Measurements from ENCODE around the gene C16orf87.

Gene C16orf87

DNA sequence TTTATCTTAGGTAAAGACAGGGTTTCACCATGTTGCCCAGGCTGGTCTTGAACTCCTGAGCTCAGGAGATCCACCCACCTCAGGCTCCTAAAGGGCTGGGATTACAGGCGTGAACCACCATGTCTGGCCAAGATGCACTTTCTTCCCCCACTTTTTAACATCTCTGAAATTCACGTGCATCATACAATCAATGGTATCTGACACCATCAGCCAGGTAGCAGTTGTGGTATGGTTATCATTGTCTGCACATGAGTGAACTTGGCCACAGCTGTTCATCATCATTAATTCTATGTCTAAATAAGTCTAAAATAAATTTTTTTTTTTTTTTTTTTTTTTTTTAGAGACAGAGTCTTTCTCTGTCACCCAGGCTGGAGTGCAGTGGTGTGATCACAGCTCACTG is 48.7 kb downstream of the C16orf87 start:
- H3F3A ChIP-seq (ENCODE audit: low read depth) = no peaks in the 10 kb centered on the region
- H2AFZ ChIP-seq (ENCODE audit: low read length) = no peak overlapping the region
- H3K79me2 ChIP-seq (ENCODE audit: insufficient read depth, low read length) = no peaks in the 10 kb centered on the region
- H3K9me2 ChIP-seq (replicated peaks; ENCODE audit: low read depth, low read length) = no peaks in the 10 kb centered on the region
- H3K9me3 ChIP-seq (ENCODE audit: insufficient read depth, low read depth, low read length) = no peaks in the 10 kb centered on the region; the same call in 1 of the 2 replicates
- no peak overlapping the region for H3K4me3 ChIP-seq (ENCODE audit: low read length, poor library complexity, severe bottlenecking)
- H4K20me1 ChIP-seq (ENCODE audit: insufficient read depth, low read length, poor library complexity, severe bottlenecking) = no peaks in the 10 kb centered on the region
- H3K36me3 ChIP-seq (ENCODE audit: insufficient read depth, low read length) = no peaks in the 10 kb centered on the region
- TF ChIP-seq, protein P1, sequence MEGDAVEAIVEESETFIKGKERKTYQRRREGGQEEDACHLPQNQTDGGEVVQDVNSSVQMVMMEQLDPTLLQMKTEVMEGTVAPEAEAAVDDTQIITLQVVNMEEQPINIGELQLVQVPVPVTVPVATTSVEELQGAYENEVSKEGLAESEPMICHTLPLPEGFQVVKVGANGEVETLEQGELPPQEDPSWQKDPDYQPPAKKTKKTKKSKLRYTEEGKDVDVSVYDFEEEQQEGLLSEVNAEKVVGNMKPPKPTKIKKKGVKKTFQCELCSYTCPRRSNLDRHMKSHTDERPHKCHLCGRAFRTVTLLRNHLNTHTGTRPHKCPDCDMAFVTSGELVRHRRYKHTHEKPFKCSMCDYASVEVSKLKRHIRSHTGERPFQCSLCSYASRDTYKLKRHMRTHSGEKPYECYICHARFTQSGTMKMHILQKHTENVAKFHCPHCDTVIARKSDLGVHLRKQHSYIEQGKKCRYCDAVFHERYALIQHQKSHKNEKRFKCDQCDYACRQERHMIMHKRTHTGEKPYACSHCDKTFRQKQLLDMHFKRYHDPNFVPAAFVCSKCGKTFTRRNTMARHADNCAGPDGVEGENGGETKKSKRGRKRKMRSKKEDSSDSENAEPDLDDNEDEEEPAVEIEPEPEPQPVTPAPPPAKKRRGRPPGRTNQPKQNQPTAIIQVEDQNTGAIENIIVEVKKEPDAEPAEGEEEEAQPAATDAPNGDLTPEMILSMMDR (conservative IDR thresholded peaks at IDR 0.05; ENCODE audit: low read length) = no peak
- no peak for TF ChIP-seq EZH2phosphoT487 (IDR thresholded peaks at IDR 0.05; ENCODE audit: borderline replicate concordance)
- H3K4me2 ChIP-seq (ENCODE audit: low read depth, low read length, poor library complexity, severe bottlenecking) = no peak overlapping the region
- H3K4me1 ChIP-seq (ENCODE audit: insufficient read depth, low read length, poor library complexity, severe bottlenecking) = no peaks in the 10 kb centered on the region
- H3K27me3 ChIP-seq (ENCODE audit: insufficient read depth, low read length, poor library complexity, severe bottlenecking) = no peaks in the 10 kb centered on the region
- H3K9ac ChIP-seq (ENCODE audit: low read depth, low read length, poor library complexity, severe bottlenecking) = no peak overlapping the region

DNA sequence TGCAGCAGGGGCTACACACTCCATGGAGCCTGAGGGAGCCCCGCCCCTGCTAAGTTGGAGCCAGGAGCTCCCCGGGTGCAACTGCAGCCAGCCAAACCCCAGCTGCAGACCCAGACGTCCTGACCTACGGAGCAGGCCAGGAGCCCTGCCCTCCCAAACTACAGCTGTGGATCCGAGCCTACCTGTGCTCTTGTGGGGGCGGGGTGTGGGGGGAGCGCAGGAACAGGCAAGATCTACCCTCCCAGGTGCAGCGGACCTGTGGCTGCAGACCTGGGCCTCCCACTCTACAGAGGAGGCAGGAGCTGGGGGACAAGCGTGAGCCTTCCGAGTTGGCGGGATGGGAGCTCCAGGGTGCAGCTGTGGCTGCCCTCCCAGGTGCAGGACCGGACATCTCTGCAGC is 53.2 kb downstream of the C16orf87 start:
- H3K9me2 ChIP-seq (replicated peaks; ENCODE audit: low read depth, low read length) = no peaks in the 10 kb centered on the region
- H3K4me3 ChIP-seq (ENCODE audit: low read length, poor library complexity, severe bottlenecking) = no peak overlapping the region
- no peak for TF ChIP-seq EZH2phosphoT487 (IDR thresholded peaks at IDR 0.05; ENCODE audit: borderline replicate concordance)
- TF ChIP-seq, protein P1 (conservative IDR thresholded peaks at IDR 0.05; ENCODE audit: low read length) = no peak
- H3F3A ChIP-seq (ENCODE audit: low read depth) = no peaks in the 10 kb centered on the region
- no peaks in the 10 kb centered on the region for H3K4me1 ChIP-seq (ENCODE audit: insufficient read depth, low read length, poor library complexity, severe bottlenecking)
- no peak overlapping the region for H2AFZ ChIP-seq (ENCODE audit: low read length)
- no peaks in the 10 kb centered on the region; the same call in 1 of the 2 replicates for H3K9me3 ChIP-seq (ENCODE audit: insufficient read depth, low read depth, low read length)
- no peaks in the 10 kb centered on the region for H3K27me3 ChIP-seq (ENCODE audit: insufficient read depth, low read length, poor library complexity, severe bottlenecking)
- no peak overlapping the region for H3K4me2 ChIP-seq (ENCODE audit: low read depth, low read length, poor library complexity, severe bottlenecking)
- no peaks in the 10 kb centered on the region for H4K20me1 ChIP-seq (ENCODE audit: insufficient read depth, low read length, poor library complexity, severe bottlenecking)
- H3K79me2 ChIP-seq (ENCODE audit: insufficient read depth, low read length) = no peaks in the 10 kb centered on the region
- no peak overlapping the region for H3K9ac ChIP-seq (ENCODE audit: low read depth, low read length, poor library complexity, severe bottlenecking)
- no peaks in the 10 kb centered on the region for H3K36me3 ChIP-seq (ENCODE audit: insufficient read depth, low read length)

DNA sequence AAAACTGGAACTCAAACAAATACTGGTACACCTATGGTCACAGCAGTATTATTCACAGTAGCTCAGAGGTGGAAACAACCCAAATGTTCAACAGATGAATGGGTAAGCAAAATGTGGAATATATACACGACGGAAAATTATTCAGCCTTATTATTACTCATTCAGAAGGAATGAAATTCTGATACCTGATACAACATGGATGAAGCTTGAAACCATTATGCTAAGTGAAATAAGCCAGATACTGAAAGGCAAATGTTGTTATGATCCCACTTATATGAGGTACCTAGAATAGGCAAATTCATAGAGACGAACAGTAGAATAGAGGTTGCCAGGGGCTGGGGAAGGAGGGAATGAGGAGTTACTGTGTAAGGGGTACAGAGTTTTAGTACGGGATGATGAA is 55.8 kb downstream of the C16orf87 start:
- no peaks in the 10 kb centered on the region for H3F3A ChIP-seq (ENCODE audit: low read depth)
- H3K4me2 ChIP-seq (ENCODE audit: low read depth, low read length, poor library complexity, severe bottlenecking) = no peak overlapping the region
- H3K36me3 ChIP-seq (ENCODE audit: insufficient read depth, low read length) = no peaks in the 10 kb centered on the region
- no peaks in the 10 kb centered on the region for H3K9me2 ChIP-seq (replicated peaks; ENCODE audit: low read depth, low read length)
- H3K4me1 ChIP-seq (ENCODE audit: insufficient read depth, low read length, poor library complexity, severe bottlenecking) = no peaks in the 10 kb centered on the region
- no peaks in the 10 kb centered on the region; the same call in 1 of the 2 replicates for H3K9me3 ChIP-seq (ENCODE audit: insufficient read depth, low read depth, low read length)
- H4K20me1 ChIP-seq (ENCODE audit: insufficient read depth, low read length, poor library complexity, severe bottlenecking) = no peaks in the 10 kb centered on the region
- no peak for TF ChIP-seq EZH2phosphoT487 (IDR thresholded peaks at IDR 0.05; ENCODE audit: borderline replicate concordance)
- no peak overlapping the region for H3K4me3 ChIP-seq (ENCODE audit: low read length, poor library complexity, severe bottlenecking)
- no peaks in the 10 kb centered on the region for H3K79me2 ChIP-seq (ENCODE audit: insufficient read depth, low read length)
- no peaks in the 10 kb centered on the region for H3K27me3 ChIP-seq (ENCODE audit: insufficient read depth, low read length, poor library complexity, severe bottlenecking)
- no peak overlapping the region for H3K9ac ChIP-seq (ENCODE audit: low read depth, low read length, poor library complexity, severe bottlenecking)
- H2AFZ ChIP-seq (ENCODE audit: low read length) = no peak overlapping the region

DNA sequence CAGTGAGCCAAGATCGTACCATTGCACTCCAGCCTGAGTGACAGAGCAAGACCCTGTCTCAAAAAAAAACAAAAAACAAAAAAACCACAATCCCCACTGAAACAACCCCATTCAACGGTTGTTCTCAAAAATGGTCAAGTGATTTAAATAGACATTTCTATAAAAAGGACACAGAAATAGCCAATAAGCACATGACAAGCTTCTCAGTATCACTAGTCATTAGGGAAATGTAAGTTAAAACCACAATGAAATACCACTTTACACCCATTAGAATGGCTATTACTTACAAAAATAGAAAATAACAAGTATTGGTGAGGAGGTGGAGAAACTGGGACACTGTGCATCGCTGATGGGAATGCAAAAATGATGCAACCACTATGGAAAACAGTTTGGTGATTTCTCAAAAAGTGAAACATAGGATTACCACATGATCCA is 56.2 kb downstream of the C16orf87 start:
- H4K20me1 ChIP-seq (ENCODE audit: insufficient read depth, low read length, poor library complexity, severe bottlenecking) = no peaks in the 10 kb centered on the region
- no peak overlapping the region for H3K4me2 ChIP-seq (ENCODE audit: low read depth, low read length, poor library complexity, severe bottlenecking)
- TF ChIP-seq, protein P1 (conservative IDR thresholded peaks at IDR 0.05; ENCODE audit: low read length) = no peak
- TF ChIP-seq EZH2phosphoT487 (IDR thresholded peaks at IDR 0.05; ENCODE audit: borderline replicate concordance) = no peak
- H3K9ac ChIP-seq (ENCODE audit: low read depth, low read length, poor library complexity, severe bottlenecking) = no peak overlapping the region
- no peak overlapping the region for H2AFZ ChIP-seq (ENCODE audit: low read length)
- H3K4me3 ChIP-seq (ENCODE audit: low read length, poor library complexity, severe bottlenecking) = no peak overlapping the region
- no peaks in the 10 kb centered on the region for H3K36me3 ChIP-seq (ENCODE audit: insufficient read depth, low read length)
- H3K79me2 ChIP-seq (ENCODE audit: insufficient read depth, low read length) = no peaks in the 10 kb centered on the region
- H3F3A ChIP-seq (ENCODE audit: low read depth) = no peaks in the 10 kb centered on the region
- H3K27me3 ChIP-seq (ENCODE audit: insufficient read depth, low read length, poor library complexity, severe bottlenecking) = no peaks in the 10 kb centered on the region
- no peaks in the 10 kb centered on the region for H3K4me1 ChIP-seq (ENCODE audit: insufficient read depth, low read length, poor library complexity, severe bottlenecking)
- no peaks in the 10 kb centered on the region; the same call in 1 of the 2 replicates for H3K9me3 ChIP-seq (ENCODE audit: insufficient read depth, low read depth, low read length)
- no peaks in the 10 kb centered on the region for H3K9me2 ChIP-seq (replicated peaks; ENCODE audit: low read depth, low read length)
